Ishikawa (cell line): ENCODE data around the gene VPS16.

Experiments
- CEBPB ChIP-seq: IDR thresholded peaks from 2 replicates; pipeline ENCODE4 v1.6.1; 2012
- CREB1 ChIP-seq: IDR thresholded peaks from 2 replicates; pipeline ENCODE4 v1.6.1; 2012; ENCODE audit warnings: low read depth
- EGR1 ChIP-seq: IDR thresholded peaks from 2 replicates; pipeline ENCODE4 v1.6.1; 2012
- EP300 ChIP-seq: IDR thresholded peaks from 2 replicates; pipeline ENCODE4 v1.6.1; 2012; ENCODE audit warnings: borderline replicate concordance
- FOXM1 ChIP-seq: IDR thresholded peaks from 2 replicates; pipeline ENCODE4 v1.6.1; 2012; ENCODE audit warnings: low read depth, borderline replicate concordance
- NFIC ChIP-seq: IDR thresholded peaks from 2 replicates; pipeline ENCODE4 v1.6.1; 2012
- TAF1 ChIP-seq: IDR thresholded peaks from 2 replicates; pipeline ENCODE4 v1.6.1; 2012; ENCODE audit warnings: low read depth, mild to moderate bottlenecking
- TCF12 ChIP-seq: IDR thresholded peaks from 2 replicates; pipeline ENCODE4 v1.6.1; 2012; ENCODE audit warnings: low read depth
- YY1 ChIP-seq: IDR thresholded peaks from 2 replicates; pipeline ENCODE4 v1.6.1; 2012; ENCODE audit warnings: low read depth
- ZBTB7A ChIP-seq: IDR thresholded peaks from 2 replicates; pipeline ENCODE4 v1.6.1; 2012; ENCODE audit warnings: low read depth
- TF ChIP-seq, protein P1 (sequence below): IDR thresholded peaks from 2 replicates; pipeline ENCODE4 v1.6.1; 2012
- TF ChIP-seq, protein P2 (sequence below): IDR thresholded peaks from 2 replicates; pipeline ENCODE4 v1.6.1; 2012; ENCODE audit warnings: low read depth, mild to moderate bottlenecking
- TF ChIP-seq, protein P3 (sequence below): IDR thresholded peaks from 2 replicates; pipeline ENCODE4 v1.6.1; 2012

DNA sequence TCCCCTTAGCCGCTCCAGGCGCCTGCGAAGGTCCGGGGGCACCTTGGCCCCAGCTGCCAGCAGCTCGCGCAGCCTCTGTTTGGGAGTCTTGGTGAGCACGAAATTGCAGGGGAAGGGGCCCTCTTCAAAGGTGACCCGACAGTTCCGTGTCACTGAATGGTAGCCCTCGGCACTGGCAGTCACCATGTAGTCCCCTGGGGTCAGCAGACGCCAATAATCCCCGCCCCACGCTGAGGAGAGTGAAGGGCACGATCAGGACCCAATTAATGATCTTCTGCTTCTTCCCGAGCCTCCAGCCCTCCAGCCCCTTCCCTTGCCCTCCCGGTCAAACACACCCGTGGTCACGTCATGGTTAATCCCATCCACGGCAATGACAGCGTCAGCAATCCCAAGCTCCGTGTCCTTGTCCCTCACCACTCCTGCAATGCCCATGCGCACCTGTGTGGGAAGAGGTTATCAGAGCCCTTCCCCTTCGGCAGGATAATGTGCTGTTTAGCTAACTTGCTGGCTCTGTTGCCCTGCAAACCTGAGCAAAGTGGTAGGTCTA lies 46.3 kb upstream of the VPS16 start:
- TF ChIP-seq, protein P1, sequence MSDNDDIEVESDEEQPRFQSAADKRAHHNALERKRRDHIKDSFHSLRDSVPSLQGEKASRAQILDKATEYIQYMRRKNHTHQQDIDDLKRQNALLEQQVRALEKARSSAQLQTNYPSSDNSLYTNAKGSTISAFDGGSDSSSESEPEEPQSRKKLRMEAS = no peak
- TF ChIP-seq FOXM1 (no peak), EP300 (no peak), NFIC (no peak), TCF12 (no peak), CREB1 (no peak), TAF1 (no peak), EGR1 (no peak), YY1 (no peak), ZBTB7A (no peak), CEBPB (no peak)
- TF ChIP-seq, protein P2, sequence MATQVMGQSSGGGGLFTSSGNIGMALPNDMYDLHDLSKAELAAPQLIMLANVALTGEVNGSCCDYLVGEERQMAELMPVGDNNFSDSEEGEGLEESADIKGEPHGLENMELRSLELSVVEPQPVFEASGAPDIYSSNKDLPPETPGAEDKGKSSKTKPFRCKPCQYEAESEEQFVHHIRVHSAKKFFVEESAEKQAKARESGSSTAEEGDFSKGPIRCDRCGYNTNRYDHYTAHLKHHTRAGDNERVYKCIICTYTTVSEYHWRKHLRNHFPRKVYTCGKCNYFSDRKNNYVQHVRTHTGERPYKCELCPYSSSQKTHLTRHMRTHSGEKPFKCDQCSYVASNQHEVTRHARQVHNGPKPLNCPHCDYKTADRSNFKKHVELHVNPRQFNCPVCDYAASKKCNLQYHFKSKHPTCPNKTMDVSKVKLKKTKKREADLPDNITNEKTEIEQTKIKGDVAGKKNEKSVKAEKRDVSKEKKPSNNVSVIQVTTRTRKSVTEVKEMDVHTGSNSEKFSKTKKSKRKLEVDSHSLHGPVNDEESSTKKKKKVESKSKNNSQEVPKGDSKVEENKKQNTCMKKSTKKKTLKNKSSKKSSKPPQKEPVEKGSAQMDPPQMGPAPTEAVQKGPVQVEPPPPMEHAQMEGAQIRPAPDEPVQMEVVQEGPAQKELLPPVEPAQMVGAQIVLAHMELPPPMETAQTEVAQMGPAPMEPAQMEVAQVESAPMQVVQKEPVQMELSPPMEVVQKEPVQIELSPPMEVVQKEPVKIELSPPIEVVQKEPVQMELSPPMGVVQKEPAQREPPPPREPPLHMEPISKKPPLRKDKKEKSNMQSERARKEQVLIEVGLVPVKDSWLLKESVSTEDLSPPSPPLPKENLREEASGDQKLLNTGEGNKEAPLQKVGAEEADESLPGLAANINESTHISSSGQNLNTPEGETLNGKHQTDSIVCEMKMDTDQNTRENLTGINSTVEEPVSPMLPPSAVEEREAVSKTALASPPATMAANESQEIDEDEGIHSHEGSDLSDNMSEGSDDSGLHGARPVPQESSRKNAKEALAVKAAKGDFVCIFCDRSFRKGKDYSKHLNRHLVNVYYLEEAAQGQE = no peak
- TF ChIP-seq, protein P3, sequence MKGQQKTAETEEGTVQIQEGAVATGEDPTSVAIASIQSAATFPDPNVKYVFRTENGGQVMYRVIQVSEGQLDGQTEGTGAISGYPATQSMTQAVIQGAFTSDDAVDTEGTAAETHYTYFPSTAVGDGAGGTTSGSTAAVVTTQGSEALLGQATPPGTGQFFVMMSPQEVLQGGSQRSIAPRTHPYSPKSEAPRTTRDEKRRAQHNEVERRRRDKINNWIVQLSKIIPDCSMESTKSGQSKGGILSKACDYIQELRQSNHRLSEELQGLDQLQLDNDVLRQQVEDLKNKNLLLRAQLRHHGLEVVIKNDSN = no peak
